ENCODE data around the gene CATSPERZ. TPM values are rescaled to one million over a fixed set of nuclear protein-coding genes. Genes with fewer than 3 reads are reported as not detected.
A peak's percentile ranks its signal among the peaks of the same experiment; 100 is the strongest.

The CATSPERZ gene
- total and polyA plus RNA-seq, 9 of the 15 experiments (the other 6 are each of a cell fraction or from before 2014, with no cell fraction given), result 0.86 to 8.5 (median 3.5) TPM

DNA sequence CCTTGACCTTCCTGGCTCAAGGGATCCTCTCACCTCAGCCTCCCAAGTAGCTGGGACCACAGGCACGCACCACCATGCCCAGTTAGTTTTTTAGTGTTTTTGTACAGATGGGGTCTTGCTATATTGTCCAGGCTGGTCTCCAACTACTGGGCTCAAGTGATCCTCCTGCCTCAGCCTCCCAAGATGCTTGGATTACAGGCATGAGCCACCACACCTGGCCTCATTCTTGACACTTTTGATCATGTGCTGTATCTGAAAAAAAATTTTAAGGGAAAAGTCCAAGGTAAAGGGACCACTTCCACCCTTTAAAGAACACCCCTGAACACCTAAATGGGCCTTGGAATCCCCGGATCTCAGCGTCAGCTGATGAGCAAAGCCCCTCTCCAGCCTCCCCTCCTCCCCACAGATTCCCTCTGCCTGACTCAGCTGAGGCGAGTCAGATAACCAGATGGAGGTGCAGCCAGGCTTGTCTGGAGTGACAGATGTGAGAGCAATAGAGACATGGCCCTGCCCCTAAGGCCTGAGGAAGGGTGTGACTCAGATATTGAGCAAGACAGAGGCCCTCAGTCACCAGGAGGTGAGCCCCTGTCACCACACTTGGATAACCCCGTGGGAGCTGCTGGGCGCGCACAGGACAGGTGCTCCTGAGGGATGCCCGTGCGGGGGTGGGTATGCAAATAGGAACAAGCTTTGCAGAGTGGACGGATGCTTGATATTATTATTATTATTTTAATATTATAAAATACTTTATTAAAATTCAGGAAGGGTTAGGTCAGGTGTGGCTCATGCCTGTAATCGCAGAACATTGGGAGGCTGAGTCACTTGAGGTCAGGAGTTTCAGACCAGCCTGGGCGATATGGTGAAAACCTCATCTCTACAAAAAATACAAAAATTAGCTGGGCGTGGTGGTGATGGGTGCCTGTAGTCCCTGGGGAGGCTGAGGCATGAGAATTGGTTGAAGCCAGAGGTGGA is 34.9 kb downstream of the CATSPERZ start (continued):
- peak in 2 of 3 experiments; percentile 29 to 39 for TF ChIP-seq YY1 (IDR thresholded peaks at IDR 0.05; ENCODE audit: borderline replicate concordance in 1 of 3, control insufficient read depth in 1 of 3, extremely low read depth in 1 of 3, insufficient read depth in 3 of 3, insufficient read length in 1 of 3, insufficient replicate concordance in 2 of 3, low read depth in 1 of 3, low read length in 2 of 3)
- TF ChIP-seq, protein P1, sequence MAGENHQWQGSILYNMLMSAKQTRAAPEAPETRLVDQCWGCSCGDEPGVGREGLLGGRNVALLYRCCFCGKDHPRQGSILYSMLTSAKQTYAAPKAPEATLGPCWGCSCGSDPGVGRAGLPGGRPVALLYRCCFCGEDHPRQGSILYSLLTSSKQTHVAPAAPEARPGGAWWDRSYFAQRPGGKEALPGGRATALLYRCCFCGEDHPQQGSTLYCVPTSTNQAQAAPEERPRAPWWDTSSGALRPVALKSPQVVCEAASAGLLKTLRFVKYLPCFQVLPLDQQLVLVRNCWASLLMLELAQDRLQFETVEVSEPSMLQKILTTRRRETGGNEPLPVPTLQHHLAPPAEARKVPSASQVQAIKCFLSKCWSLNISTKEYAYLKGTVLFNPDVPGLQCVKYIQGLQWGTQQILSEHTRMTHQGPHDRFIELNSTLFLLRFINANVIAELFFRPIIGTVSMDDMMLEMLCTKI (IDR thresholded peaks at IDR 0.05; ENCODE audit: partially characterized antibody), result no peak
- peak; percentile 78 for TF ChIP-seq C11orf30 (IDR thresholded peaks at IDR 0.05; ENCODE audit: low read depth)
- no peak for TF ChIP-seq SMARCB1 (IDR thresholded peaks at IDR 0.05; ENCODE audit: insufficient read length, low read depth)
- TF ChIP-seq MIER1 (IDR thresholded peaks at IDR 0.05; ENCODE audit: low read depth), result no peak
- TF ChIP-seq, protein P2, sequence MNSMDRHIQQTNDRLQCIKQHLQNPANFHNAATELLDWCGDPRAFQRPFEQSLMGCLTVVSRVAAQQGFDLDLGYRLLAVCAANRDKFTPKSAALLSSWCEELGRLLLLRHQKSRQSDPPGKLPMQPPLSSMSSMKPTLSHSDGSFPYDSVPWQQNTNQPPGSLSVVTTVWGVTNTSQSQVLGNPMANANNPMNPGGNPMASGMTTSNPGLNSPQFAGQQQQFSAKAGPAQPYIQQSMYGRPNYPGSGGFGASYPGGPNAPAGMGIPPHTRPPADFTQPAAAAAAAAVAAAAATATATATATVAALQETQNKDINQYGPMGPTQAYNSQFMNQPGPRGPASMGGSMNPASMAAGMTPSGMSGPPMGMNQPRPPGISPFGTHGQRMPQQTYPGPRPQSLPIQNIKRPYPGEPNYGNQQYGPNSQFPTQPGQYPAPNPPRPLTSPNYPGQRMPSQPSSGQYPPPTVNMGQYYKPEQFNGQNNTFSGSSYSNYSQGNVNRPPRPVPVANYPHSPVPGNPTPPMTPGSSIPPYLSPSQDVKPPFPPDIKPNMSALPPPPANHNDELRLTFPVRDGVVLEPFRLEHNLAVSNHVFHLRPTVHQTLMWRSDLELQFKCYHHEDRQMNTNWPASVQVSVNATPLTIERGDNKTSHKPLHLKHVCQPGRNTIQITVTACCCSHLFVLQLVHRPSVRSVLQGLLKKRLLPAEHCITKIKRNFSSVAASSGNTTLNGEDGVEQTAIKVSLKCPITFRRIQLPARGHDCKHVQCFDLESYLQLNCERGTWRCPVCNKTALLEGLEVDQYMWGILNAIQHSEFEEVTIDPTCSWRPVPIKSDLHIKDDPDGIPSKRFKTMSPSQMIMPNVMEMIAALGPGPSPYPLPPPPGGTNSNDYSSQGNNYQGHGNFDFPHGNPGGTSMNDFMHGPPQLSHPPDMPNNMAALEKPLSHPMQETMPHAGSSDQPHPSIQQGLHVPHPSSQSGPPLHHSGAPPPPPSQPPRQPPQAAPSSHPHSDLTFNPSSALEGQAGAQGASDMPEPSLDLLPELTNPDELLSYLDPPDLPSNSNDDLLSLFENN (IDR thresholded peaks at IDR 0.05; ENCODE audit: low read depth in 2 of 2, low read length in 2 of 2), result peak in 1 of 2 experiments; percentile 96; a peak in 2 of 4 replicates
- no peak for TF ChIP-seq ZBTB8A (IDR thresholded peaks at IDR 0.05; ENCODE audit: partially characterized antibody)
- peak; percentile 38 for TF ChIP-seq TBP (optimal IDR thresholded peaks at IDR 0.05; ENCODE audit: low read depth, low read length)
- TF ChIP-seq SMAD4 (CRISPR knock-in tag; conservative IDR thresholded peaks at IDR 0.05), result peak; percentile 98
- TF ChIP-seq, protein P3, sequence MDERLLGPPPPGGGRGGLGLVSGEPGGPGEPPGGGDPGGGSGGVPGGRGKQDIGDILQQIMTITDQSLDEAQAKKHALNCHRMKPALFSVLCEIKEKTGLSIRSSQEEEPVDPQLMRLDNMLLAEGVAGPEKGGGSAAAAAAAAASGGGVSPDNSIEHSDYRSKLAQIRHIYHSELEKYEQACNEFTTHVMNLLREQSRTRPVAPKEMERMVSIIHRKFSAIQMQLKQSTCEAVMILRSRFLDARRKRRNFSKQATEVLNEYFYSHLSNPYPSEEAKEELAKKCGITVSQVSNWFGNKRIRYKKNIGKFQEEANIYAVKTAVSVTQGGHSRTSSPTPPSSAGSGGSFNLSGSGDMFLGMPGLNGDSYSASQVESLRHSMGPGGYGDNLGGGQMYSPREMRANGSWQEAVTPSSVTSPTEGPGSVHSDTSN (CRISPR knock-in tag; IDR thresholded peaks at IDR 0.05; ENCODE audit: low read depth), result peak; percentile 79
- TF ChIP-seq, protein P3 (tag; conservative IDR thresholded peaks at IDR 0.05; ENCODE audit: low read depth), result peak; percentile 98
- TF ChIP-seq ZNF695 (CRISPR knock-in tag; IDR thresholded peaks at IDR 0.05), result no peak
- TF ChIP-seq, protein P4, sequence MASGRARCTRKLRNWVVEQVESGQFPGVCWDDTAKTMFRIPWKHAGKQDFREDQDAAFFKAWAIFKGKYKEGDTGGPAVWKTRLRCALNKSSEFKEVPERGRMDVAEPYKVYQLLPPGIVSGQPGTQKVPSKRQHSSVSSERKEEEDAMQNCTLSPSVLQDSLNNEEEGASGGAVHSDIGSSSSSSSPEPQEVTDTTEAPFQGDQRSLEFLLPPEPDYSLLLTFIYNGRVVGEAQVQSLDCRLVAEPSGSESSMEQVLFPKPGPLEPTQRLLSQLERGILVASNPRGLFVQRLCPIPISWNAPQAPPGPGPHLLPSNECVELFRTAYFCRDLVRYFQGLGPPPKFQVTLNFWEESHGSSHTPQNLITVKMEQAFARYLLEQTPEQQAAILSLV (tag; IDR thresholded peaks at IDR 0.05), result peak; percentile 92
